ENCODE data around the gene UBTD2. TPM values are rescaled to one million over a fixed set of nuclear protein-coding genes. Genes with fewer than 3 reads are reported as not detected.
"Not testable (repeated sequence)": the region's sequence is repeated elsewhere in the genome, so short reads cannot be mapped to it uniquely, and the experiment has no call there.

The UBTD2 gene
- total RNA-seq, 1 experiment from 2014 or later: 22.7 TPM

DNA sequence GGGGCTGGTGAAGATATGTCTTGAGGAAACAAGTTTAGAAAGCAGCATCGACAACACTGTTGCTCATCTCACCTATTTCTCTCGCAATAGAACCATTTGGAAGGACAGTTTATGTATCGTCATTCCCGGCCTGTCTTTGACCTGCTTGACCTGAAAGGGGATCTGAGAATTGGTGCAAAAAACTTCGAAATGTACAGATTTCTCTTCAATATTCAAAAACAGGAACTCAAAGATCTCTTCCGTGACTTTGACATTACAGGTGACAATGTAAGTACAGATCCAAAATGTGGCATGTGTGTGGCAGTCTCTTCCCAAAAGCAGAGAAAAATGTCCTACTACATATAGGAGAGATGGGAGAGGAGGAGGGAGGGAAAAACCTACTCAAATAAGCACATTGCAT, 83.1 kb downstream of the UBTD2 start:
- ChIA-PET POLR2A (no interaction called here), CTCF (no interaction called here)
- Mint-ChIP-seq H3K27me3 (ENCODE audit: low read depth) (no peaks in the 10 kb centered on the region), H3K4me1 (no peaks in the 10 kb centered on the region), H3K36me3 (no peaks in the 10 kb centered on the region), H3K27ac (peak overlapping the region; percentile 2; the same call in 1 of the 2 replicates), H3K9me3 (peaks cover 10% of the 10 kb centered on the region), H3K4me3 (no peak overlapping the region)
- ATAC-seq: no peak
- no peak for TF ChIP-seq ESRRA (CRISPR knock-in tag; IDR thresholded peaks at IDR 0.05; ENCODE audit: borderline replicate concordance)
- no peak for TF ChIP-seq SP1 (CRISPR knock-in tag; conservative IDR thresholded peaks at IDR 0.05)
- no peak for TF ChIP-seq NR1H2 (CRISPR knock-in tag; IDR thresholded peaks at IDR 0.05)
- TF ChIP-seq SMAD4 (CRISPR knock-in tag; IDR thresholded peaks at IDR 0.05): no peak
- TF ChIP-seq, protein P1, sequence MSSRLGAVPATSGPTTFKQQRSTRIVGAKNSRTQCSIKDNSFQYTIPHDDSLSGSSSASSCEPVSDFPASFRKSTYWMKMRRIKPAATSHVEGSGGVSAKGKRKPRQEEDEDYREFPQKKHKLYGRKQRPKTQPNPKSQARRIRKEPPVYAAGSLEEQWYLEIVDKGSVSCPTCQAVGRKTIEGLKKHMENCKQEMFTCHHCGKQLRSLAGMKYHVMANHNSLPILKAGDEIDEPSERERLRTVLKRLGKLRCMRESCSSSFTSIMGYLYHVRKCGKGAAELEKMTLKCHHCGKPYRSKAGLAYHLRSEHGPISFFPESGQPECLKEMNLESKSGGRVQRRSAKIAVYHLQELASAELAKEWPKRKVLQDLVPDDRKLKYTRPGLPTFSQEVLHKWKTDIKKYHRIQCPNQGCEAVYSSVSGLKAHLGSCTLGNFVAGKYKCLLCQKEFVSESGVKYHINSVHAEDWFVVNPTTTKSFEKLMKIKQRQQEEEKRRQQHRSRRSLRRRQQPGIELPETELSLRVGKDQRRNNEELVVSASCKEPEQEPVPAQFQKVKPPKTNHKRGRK (CRISPR knock-in tag; IDR thresholded peaks at IDR 0.05; ENCODE audit: borderline replicate concordance): no peak
- TF ChIP-seq NFYB (CRISPR knock-in tag; conservative IDR thresholded peaks at IDR 0.05; ENCODE audit: low read depth): no peak
- DNase-seq (ENCODE audit: low spot score): no peak

DNA sequence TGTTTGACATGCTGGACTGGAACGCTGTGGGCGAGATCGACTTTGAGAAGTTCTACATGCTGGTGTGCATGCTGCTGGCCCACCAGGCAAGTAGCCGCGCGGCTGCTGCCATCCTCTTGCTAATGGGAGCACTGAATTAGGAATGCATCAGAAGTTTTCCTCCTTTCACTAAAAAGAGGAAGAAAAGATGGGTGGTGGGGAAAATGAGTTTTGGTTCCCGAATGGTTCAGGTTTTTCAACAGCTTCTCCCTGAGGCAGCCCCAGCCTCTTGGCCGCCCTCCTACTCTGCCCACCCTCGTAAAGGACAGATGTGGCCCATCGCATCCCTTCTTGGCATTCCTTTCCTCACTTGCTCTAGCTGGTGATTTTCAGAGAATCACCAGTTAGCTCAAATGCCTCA, 84.1 kb downstream of the UBTD2 start:
- no peak overlapping the region for H3K4me3 Mint-ChIP-seq
- TF ChIP-seq MYBL2 (CRISPR knock-in tag; IDR thresholded peaks at IDR 0.05) (no peak), KAT7 (CRISPR knock-in tag; IDR thresholded peaks at IDR 0.05; ENCODE audit: borderline replicate concordance) (no peak), CREM (CRISPR knock-in tag; IDR thresholded peaks at IDR 0.05) (no peak), TCF7 (CRISPR knock-in tag; IDR thresholded peaks at IDR 0.05; ENCODE audit: low read depth) (no peak), ZNF423 (CRISPR knock-in tag; IDR thresholded peaks at IDR 0.05) (no peak), NFYB (CRISPR knock-in tag; conservative IDR thresholded peaks at IDR 0.05; ENCODE audit: low read depth) (no peak), ZNF416 (CRISPR knock-in tag; IDR thresholded peaks at IDR 0.05) (no peak), ZNF671 (CRISPR knock-in tag; IDR thresholded peaks at IDR 0.05) (no peak)
- TF ChIP-seq, protein P2, sequence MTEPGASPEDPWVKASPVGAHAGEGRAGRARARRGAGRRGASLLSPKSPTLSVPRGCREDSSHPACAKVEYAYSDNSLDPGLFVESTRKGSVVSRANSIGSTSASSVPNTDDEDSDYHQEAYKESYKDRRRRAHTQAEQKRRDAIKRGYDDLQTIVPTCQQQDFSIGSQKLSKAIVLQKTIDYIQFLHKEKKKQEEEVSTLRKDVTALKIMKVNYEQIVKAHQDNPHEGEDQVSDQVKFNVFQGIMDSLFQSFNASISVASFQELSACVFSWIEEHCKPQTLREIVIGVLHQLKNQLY (CRISPR knock-in tag; IDR thresholded peaks at IDR 0.05): no peak
- TF ChIP-seq, protein P3, sequence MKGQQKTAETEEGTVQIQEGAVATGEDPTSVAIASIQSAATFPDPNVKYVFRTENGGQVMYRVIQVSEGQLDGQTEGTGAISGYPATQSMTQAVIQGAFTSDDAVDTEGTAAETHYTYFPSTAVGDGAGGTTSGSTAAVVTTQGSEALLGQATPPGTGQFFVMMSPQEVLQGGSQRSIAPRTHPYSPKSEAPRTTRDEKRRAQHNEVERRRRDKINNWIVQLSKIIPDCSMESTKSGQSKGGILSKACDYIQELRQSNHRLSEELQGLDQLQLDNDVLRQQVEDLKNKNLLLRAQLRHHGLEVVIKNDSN (CRISPR knock-in tag; IDR thresholded peaks at IDR 0.05): no peak
- POLR2A ChIA-PET: interaction anchor here (0.6 kb wide), 1 partner anchor 21 kb away, joined by 5 read pairs; no protein-coding TSS in a partner anchor
- CTCF ChIA-PET: interaction anchor here (0.7 to 1.1 kb wide), 2 partner anchors 10 to 96 kb away, joined by 3 to 6 read pairs; no protein-coding TSS in a partner anchor
- no peaks in the 10 kb centered on the region for H3K27me3 Mint-ChIP-seq (ENCODE audit: low read depth)
- H3K4me1 Mint-ChIP-seq: no peaks in the 10 kb centered on the region
- peaks cover 10% of the 10 kb centered on the region for H3K9me3 Mint-ChIP-seq
- H3K27ac Mint-ChIP-seq: no peak overlapping the region
- DNase-seq (ENCODE audit: low spot score) (no peak), ATAC-seq (no peak)
- H3K36me3 Mint-ChIP-seq: no peaks in the 10 kb centered on the region

DNA sequence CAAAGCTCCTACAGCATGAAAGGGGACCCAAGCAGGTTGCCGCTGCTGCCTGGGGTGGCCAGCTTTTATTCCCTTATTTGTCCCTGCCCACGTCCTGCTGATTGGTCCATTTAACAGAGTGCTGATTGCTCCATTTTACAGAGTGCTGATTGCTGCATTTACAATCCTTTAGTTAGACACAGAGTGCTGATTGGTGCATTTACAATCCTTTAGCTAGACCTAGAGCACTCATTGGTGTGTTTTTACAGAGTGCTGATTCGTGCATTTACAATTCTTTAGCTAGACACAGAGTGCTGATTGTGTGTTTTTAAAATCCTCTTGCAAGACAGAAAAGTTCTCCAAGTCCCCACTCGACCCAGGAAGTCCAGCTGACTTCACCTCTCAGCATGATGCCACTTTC, 85.8 kb downstream of the UBTD2 start:
- H3K4me3 Mint-ChIP-seq; H3K36me3 Mint-ChIP-seq; H3K27ac Mint-ChIP-seq; ATAC-seq; CTCF ChIA-PET; POLR2A ChIA-PET; DNase-seq (ENCODE audit: low spot score); H3K4me1 Mint-ChIP-seq; H3K27me3 Mint-ChIP-seq (ENCODE audit: low read depth): not testable (repeated sequence)
- peak; percentile 78 for TF ChIP-seq NFYB (CRISPR knock-in tag; conservative IDR thresholded peaks at IDR 0.05; ENCODE audit: low read depth)
- H3K9me3 Mint-ChIP-seq: peaks cover 10% of the 10 kb centered on the region

DNA sequence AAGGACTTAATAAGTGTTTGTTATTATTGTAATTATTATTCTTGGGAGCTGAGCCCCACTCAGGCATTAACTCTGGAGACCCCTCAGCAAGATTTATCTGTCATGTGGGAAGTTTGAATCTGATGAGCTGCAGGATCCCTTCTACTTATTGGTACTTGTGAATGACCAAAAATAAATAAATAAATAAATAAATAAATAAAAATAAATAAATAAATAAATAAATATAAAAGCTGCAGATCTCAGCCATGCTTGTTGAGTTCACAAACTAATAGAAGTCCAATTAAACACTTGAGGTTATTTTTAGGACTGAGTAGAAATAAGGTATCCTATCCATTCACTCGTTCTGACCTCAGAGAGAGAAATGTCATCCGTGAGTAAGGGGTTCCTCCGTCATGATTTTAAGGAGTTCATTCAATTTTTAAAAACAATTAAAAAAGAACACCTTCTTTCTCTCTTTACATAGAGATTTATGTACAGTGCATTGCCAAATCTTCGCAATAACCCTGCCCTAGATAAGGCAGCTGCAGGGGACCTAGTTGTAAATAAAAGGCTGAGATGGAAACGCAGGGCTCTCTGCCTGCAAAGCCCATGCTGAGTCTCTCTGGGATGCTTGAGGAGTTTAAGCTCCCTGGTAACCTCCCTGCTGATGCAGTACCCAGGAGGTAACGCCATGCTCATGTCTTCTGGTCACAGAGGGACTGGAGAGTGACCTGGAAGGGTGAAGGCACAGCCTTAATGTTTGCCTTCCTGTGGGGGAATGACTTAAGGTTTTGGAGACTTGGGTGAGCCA, 88.4 kb downstream of the UBTD2 start:
- DNase-seq (ENCODE audit: low spot score) (no peak), ATAC-seq (no peak)
- Mint-ChIP-seq H3K4me1 (no peaks in the 10 kb centered on the region), H3K4me3 (no peak overlapping the region), H3K36me3 (no peaks in the 10 kb centered on the region), H3K27ac (no peak overlapping the region), H3K9me3 (peaks cover 10% of the 10 kb centered on the region), H3K27me3 (ENCODE audit: low read depth) (peaks cover 4% of the 10 kb centered on the region; the same call in 1 of the 2 replicates)
- ChIA-PET CTCF (interaction anchor here (0.7 to 1.3 kb wide), 2 partner anchors 9 to 136 kb away, joined by 3 read pairs; no protein-coding TSS in a partner anchor), POLR2A (no interaction called here)
- TF ChIP-seq EMX1 (CRISPR knock-in tag; IDR thresholded peaks at IDR 0.05) (no peak), ZNF423 (CRISPR knock-in tag; IDR thresholded peaks at IDR 0.05) (peak; percentile 75), JUN (CRISPR knock-in tag; IDR thresholded peaks at IDR 0.05) (no peak)
- TF ChIP-seq, protein P4, sequence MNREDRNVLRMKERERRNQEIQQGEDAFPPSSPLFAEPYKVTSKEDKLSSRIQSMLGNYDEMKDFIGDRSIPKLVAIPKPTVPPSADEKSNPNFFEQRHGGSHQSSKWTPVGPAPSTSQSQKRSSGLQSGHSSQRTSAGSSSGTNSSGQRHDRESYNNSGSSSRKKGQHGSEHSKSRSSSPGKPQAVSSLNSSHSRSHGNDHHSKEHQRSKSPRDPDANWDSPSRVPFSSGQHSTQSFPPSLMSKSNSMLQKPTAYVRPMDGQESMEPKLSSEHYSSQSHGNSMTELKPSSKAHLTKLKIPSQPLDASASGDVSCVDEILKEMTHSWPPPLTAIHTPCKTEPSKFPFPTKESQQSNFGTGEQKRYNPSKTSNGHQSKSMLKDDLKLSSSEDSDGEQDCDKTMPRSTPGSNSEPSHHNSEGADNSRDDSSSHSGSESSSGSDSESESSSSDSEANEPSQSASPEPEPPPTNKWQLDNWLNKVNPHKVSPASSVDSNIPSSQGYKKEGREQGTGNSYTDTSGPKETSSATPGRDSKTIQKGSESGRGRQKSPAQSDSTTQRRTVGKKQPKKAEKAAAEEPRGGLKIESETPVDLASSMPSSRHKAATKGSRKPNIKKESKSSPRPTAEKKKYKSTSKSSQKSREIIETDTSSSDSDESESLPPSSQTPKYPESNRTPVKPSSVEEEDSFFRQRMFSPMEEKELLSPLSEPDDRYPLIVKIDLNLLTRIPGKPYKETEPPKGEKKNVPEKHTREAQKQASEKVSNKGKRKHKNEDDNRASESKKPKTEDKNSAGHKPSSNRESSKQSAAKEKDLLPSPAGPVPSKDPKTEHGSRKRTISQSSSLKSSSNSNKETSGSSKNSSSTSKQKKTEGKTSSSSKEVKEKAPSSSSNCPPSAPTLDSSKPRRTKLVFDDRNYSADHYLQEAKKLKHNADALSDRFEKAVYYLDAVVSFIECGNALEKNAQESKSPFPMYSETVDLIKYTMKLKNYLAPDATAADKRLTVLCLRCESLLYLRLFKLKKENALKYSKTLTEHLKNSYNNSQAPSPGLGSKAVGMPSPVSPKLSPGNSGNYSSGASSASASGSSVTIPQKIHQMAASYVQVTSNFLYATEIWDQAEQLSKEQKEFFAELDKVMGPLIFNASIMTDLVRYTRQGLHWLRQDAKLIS (CRISPR knock-in tag; IDR thresholded peaks at IDR 0.05; ENCODE audit: borderline replicate concordance): no peak
- TF ChIP-seq, protein P5, sequence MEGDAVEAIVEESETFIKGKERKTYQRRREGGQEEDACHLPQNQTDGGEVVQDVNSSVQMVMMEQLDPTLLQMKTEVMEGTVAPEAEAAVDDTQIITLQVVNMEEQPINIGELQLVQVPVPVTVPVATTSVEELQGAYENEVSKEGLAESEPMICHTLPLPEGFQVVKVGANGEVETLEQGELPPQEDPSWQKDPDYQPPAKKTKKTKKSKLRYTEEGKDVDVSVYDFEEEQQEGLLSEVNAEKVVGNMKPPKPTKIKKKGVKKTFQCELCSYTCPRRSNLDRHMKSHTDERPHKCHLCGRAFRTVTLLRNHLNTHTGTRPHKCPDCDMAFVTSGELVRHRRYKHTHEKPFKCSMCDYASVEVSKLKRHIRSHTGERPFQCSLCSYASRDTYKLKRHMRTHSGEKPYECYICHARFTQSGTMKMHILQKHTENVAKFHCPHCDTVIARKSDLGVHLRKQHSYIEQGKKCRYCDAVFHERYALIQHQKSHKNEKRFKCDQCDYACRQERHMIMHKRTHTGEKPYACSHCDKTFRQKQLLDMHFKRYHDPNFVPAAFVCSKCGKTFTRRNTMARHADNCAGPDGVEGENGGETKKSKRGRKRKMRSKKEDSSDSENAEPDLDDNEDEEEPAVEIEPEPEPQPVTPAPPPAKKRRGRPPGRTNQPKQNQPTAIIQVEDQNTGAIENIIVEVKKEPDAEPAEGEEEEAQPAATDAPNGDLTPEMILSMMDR (IDR thresholded peaks at IDR 0.05): no peak

Measured in WTC11 (cell line).